A549 (cell line): ENCODE results near the gene KLHL24. TPM values are rescaled to one million over a fixed set of nuclear protein-coding genes. Genes with fewer than 3 reads are reported as not detected.

Experiments
- ATAC-seq, 2 experiments: fragments of 200-7000 bp in 1 of 2; fragments of >200 bp in 1 of 2; cut with Nextera tagmentation in 1 of 2; cut with Tn5 transposase in 1 of 2; 3 replicates each; pipeline versions ENCODE4 v1.8.0 to v1.9.1; 2018 to 2020; ENCODE audit warnings: mild to moderate bottlenecking in 1 of 2, moderate library complexity in 1 of 2
- CTCF ChIA-PET: fragments of 300-600 bp; sonication (Branson Sonifier 250); formaldehyde crosslinking; extraction: SDS; loops from one replicate; lab custom pipeline; 2021; ENCODE audit warnings: antibody characterized with exemption, inconsistent platforms; lab: Yijun Ruan, JAX
- POLR2A ChIA-PET: fragments of 350-600 bp; formaldehyde crosslinking; extraction: SDS; loops from one replicate; lab custom pipeline; 2021; ENCODE audit warnings: antibody characterized with exemption, inconsistent platforms; lab: Yijun Ruan, JAX
- DNase-seq, 2 experiments: peaks; one replicate each; pipeline versions ENCODE4 v3.0.0 to v3.0.0-alpha.2; 2011 to 2016; ENCODE audit warnings: low read depth in 1 of 2, low spot score in 1 of 2
- FAIRE-seq: peaks from 2 replicates; lab custom pipeline; 2011; peaks lifted over from hg19 to GRCh38; lab: Jason Lieb, UNC
- H3K27ac ChIP-seq, 2 experiments: fragments of >200 bp; sonication (Bioruptor Twin); formaldehyde crosslinking; 3 replicates each; pipeline ENCODE4 v1.5.1; 2016 to 2017
- H3K4me1 ChIP-seq: fragments of >200 bp; sonication (Bioruptor Twin); formaldehyde crosslinking; 3 replicates; pipeline ENCODE4 v1.6.1; 2016
- H3K4me2 ChIP-seq: fragments of >200 bp; sonication (Bioruptor Twin); formaldehyde crosslinking; 3 replicates; pipeline ENCODE4 v1.6.1; 2016
- H3K4me3 ChIP-seq: fragments of >200 bp; sonication (Bioruptor Twin); formaldehyde crosslinking; 3 replicates; pipeline ENCODE4 v1.5.1; 2016
- H3K9me3 ChIP-seq: fragments of >200 bp; sonication (Bioruptor Twin); formaldehyde crosslinking; 3 replicates; pipeline ENCODE4 v1.6.1; 2016
- ATOH8 ChIP-seq: fragments of 250-450 bp; sonication (Bioruptor Pico); IDR thresholded peaks from 2 replicates; pipeline ENCODE4 v1.5.0; 2020; ENCODE audit warnings: low read depth, mild to moderate bottlenecking, moderate library complexity
- CHD4 ChIP-seq: fragments of 200-600 bp; sonication (generic); IDR thresholded peaks from 2 replicates; pipeline ENCODE4 v1.6.1; 2016; ENCODE audit warnings: antibody characterized with exemption, mild to moderate bottlenecking, borderline replicate concordance
- E2F6 ChIP-seq: IDR thresholded peaks from 2 replicates; pipeline ENCODE4 v1.6.1; 2012; ENCODE audit warnings: low read depth, borderline replicate concordance
- EHF ChIP-seq: fragments of 250-450 bp; sonication (Bioruptor Pico); IDR thresholded peaks from 2 replicates; pipeline ENCODE4 v1.5.0; 2020; ENCODE audit warnings: mild to moderate bottlenecking
- ELK1 ChIP-seq: fragments of 150-350 bp; IDR thresholded peaks from 2 replicates; pipeline ENCODE4 v1.6.1; 2014; ENCODE audit warnings: low read depth, mild to moderate bottlenecking, low read length
- EP300 ChIP-seq, 2 experiments: fragments of >200 bp; sonication (Bioruptor Twin); formaldehyde crosslinking; IDR thresholded peaks; 2 replicates in 1 of 2; 3 replicates in 1 of 2; pipeline ENCODE4 v1.6.1; 2016 to 2017
- ESRRA ChIP-seq: fragments of 150-350 bp; IDR thresholded peaks from 2 replicates; pipeline ENCODE4 v1.6.1; 2014; ENCODE audit warnings: mild to moderate bottlenecking, low read length, borderline replicate concordance
- HES2 ChIP-seq: fragments of >200 bp; sonication (Bioruptor Twin); formaldehyde crosslinking; IDR thresholded peaks from 2 replicates; pipeline ENCODE4 v1.6.1; 2016
- HOXB5 ChIP-seq: fragments of 250-450 bp; sonication (Bioruptor Pico); IDR thresholded peaks from 2 replicates; pipeline ENCODE4 v1.5.0; 2020; ENCODE audit warnings: mild to moderate bottlenecking, moderate library complexity
- MAZ ChIP-seq: fragments of 150-350 bp; IDR thresholded peaks from 2 replicates; pipeline ENCODE4 v1.6.1; 2014; ENCODE audit warnings: antibody characterized with exemption, low read depth, low read length, borderline replicate concordance
- POLR2A ChIP-seq: IDR thresholded peaks from 2 replicates; pipeline ENCODE4 v1.6.1; 2012; ENCODE audit warnings: mild to moderate bottlenecking, low read length
- RARB ChIP-seq: fragments of 250-450 bp; sonication (Bioruptor Pico); IDR thresholded peaks from 2 replicates; pipeline ENCODE4 v1.8.0; 2021; ENCODE audit warnings: mild to moderate bottlenecking, moderate library complexity
- RCOR1 ChIP-seq: fragments of 150-350 bp; IDR thresholded peaks from 2 replicates; pipeline ENCODE4 v1.6.1; 2014; ENCODE audit warnings: antibody characterized with exemption, low read length, low read depth
- RFX5 ChIP-seq: fragments of 450-650 bp; IDR thresholded peaks from 2 replicates; pipeline ENCODE4 v1.7.1; 2014; ENCODE audit warnings: antibody characterized with exemption, mild to moderate bottlenecking, moderate library complexity
- SMC3 ChIP-seq: fragments of >200 bp; sonication (Bioruptor Twin); formaldehyde crosslinking; IDR thresholded peaks from 3 replicates; pipeline ENCODE4 v1.6.1; 2018; ENCODE audit warnings: inconsistent platforms
- TFCP2L1 ChIP-seq: fragments of 250-450 bp; sonication (Bioruptor Pico); IDR thresholded peaks from 2 replicates; pipeline ENCODE4 v1.5.0; 2021; ENCODE audit warnings: mild to moderate bottlenecking
- ZFP36 ChIP-seq: fragments of 450-650 bp; IDR thresholded peaks from 2 replicates; pipeline ENCODE4 v1.6.1; 2014; ENCODE audit warnings: borderline replicate concordance; ENCODE audit not compliant: partially characterized antibody
- WGBS: methylation state at CpG from one replicate; pipeline ENCODE4 v1.1.6; 2017; ENCODE audit errors: missing lambda C conversion rate; 5-methylcytosine and 5-hydroxymethylcytosine counted together
- polyA plus RNA-seq, 4 experiments: library from polyadenylated mRNA; depleted of rRNA in 3 of 4; stranded (reverse); fragments of >200 nt; fragmentation: RNase III in 1 of 4; extraction: RNeasy Plus Mini Kit Qiagen cat#74134 plus additional on column Dnase treatment in 1 of 4; gene quantifications; 2 replicates in 3 of 4; 3 replicates in 1 of 4; pipeline ENCODE4 v1.2.3, GENCODE V29; 2011 to 2017
- TF ChIP-seq, protein P1 (sequence below): fragments of 200-600 bp; sonication (generic); IDR thresholded peaks from 2 replicates; pipeline ENCODE4 v1.6.1; 2016; ENCODE audit warnings: antibody characterized with exemption, mild to moderate bottlenecking, moderate library complexity
- TF ChIP-seq, protein P2 (sequence below): IDR thresholded peaks from 2 replicates; pipeline ENCODE4 v1.6.1; 2012
- TF ChIP-seq, protein P3 (sequence below): fragments of 250-450 bp; sonication (Bioruptor Pico); IDR thresholded peaks from 2 replicates; pipeline ENCODE4 v1.5.0; 2021; ENCODE audit warnings: mild to moderate bottlenecking, moderate library complexity, borderline replicate concordance

The KLHL24 gene
- polyA plus RNA-seq, 2 of the 4 experiments (the other 2 are of a cell fraction): 4.0 to 11.9 TPM

DNA sequence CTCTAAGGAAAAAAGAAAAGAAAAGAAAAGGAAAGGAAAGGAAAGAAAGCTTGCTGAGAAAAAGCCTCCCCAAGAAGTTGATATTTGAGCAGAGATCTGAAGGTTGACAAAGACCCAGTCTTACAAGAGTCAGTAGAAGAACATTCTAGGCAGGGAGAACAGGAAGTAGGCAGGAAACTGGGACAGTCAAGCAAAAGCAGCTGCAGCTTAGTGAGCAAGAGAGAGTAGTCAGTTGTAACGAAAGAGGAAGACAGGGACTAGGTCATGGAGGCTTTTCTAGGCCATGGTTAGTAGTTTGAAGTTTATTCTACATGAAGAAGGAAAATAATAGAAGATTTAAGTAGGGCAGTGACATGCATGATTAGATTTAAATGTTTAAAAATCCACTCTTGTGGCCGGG is 48.1 kb upstream of the KLHL24 start:
- CTCF ChIA-PET: no interaction called here
- POLR2A ChIA-PET: no interaction called here

GRCh38 chr3:183590442-183590841 is 45.0 kb upstream of the KLHL24 start:
- Histone ChIP-seq H3K4me3 (no peak overlapping the region), H3K9me3 (no peaks in the 10 kb centered on the region), H3K4me2 (no peak overlapping the region), H3K4me1 (no peaks in the 10 kb centered on the region), H3K27ac (no peak overlapping the region)
- FAIRE-seq (no peak), DNase-seq (no peak), ATAC-seq (no peak)
- POLR2A ChIA-PET: no interaction called here
- CTCF ChIA-PET: no interaction called here
- WGBS: 91% methylated on average over 6 of the region's 6 CpGs
- TF ChIP-seq ELK1 (no peak), POLR2A (no peak), CHD4 (no peak), RFX5 (no peak), E2F6 (no peak), RARB (CRISPR knock-in tag) (no peak), RCOR1 (no peak), ESRRA (no peak), EHF (no peak), HOXB5 (CRISPR knock-in tag) (no peak), MAZ (no peak), SMC3 (no peak)
- TF ChIP-seq, protein P1, sequence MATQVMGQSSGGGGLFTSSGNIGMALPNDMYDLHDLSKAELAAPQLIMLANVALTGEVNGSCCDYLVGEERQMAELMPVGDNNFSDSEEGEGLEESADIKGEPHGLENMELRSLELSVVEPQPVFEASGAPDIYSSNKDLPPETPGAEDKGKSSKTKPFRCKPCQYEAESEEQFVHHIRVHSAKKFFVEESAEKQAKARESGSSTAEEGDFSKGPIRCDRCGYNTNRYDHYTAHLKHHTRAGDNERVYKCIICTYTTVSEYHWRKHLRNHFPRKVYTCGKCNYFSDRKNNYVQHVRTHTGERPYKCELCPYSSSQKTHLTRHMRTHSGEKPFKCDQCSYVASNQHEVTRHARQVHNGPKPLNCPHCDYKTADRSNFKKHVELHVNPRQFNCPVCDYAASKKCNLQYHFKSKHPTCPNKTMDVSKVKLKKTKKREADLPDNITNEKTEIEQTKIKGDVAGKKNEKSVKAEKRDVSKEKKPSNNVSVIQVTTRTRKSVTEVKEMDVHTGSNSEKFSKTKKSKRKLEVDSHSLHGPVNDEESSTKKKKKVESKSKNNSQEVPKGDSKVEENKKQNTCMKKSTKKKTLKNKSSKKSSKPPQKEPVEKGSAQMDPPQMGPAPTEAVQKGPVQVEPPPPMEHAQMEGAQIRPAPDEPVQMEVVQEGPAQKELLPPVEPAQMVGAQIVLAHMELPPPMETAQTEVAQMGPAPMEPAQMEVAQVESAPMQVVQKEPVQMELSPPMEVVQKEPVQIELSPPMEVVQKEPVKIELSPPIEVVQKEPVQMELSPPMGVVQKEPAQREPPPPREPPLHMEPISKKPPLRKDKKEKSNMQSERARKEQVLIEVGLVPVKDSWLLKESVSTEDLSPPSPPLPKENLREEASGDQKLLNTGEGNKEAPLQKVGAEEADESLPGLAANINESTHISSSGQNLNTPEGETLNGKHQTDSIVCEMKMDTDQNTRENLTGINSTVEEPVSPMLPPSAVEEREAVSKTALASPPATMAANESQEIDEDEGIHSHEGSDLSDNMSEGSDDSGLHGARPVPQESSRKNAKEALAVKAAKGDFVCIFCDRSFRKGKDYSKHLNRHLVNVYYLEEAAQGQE: no peak
- TF ChIP-seq, protein P2, sequence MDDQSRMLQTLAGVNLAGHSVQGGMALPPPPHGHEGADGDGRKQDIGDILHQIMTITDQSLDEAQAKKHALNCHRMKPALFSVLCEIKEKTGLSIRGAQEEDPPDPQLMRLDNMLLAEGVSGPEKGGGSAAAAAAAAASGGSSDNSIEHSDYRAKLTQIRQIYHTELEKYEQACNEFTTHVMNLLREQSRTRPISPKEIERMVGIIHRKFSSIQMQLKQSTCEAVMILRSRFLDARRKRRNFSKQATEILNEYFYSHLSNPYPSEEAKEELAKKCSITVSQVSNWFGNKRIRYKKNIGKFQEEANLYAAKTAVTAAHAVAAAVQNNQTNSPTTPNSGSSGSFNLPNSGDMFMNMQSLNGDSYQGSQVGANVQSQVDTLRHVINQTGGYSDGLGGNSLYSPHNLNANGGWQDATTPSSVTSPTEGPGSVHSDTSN: no peak

More for the DNA sequence above, 48.1 kb upstream of the KLHL24 start:
- TF ChIP-seq ZFP36 (no peak), E2F6 (no peak), EP300 (IDR thresholded peaks at IDR 0.05) (no peak), TFCP2L1 (CRISPR knock-in tag) (no peak), HES2 (no peak), ATOH8 (no peak), RCOR1 (no peak)
- TF ChIP-seq, protein P3, sequence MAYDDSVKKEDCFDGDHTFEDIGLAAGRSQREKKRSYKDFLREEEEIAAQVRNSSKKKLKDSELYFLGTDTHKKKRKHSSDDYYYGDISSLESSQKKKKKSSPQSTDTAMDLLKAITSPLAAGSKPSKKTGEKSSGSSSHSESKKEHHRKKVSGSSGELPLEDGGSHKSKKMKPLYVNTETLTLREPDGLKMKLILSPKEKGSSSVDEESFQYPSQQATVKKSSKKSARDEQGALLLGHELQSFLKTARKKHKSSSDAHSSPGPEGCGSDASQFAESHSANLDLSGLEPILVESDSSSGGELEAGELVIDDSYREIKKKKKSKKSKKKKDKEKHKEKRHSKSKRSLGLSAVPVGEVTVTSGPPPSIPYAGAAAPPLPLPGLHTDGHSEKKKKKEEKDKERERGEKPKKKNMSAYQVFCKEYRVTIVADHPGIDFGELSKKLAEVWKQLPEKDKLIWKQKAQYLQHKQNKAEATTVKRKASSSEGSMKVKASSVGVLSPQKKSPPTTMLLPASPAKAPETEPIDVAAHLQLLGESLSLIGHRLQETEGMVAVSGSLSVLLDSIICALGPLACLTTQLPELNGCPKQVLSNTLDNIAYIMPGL (CRISPR knock-in tag): no peak
- ATAC-seq (no peak), DNase-seq (no peak), FAIRE-seq (no peak)
- H3K9me3 ChIP-seq: no peaks in the 10 kb centered on the region
- no peak overlapping the region for H3K4me3 ChIP-seq
- no peak overlapping the region for H3K4me2 ChIP-seq
- no peaks in the 10 kb centered on the region for H3K4me1 ChIP-seq
- no peak overlapping the region for H3K27ac ChIP-seq
- WGBS: 58% methylated on average over 2 of the region's 2 CpGs
